ENCODE results near the gene GRIK1.

DNA sequence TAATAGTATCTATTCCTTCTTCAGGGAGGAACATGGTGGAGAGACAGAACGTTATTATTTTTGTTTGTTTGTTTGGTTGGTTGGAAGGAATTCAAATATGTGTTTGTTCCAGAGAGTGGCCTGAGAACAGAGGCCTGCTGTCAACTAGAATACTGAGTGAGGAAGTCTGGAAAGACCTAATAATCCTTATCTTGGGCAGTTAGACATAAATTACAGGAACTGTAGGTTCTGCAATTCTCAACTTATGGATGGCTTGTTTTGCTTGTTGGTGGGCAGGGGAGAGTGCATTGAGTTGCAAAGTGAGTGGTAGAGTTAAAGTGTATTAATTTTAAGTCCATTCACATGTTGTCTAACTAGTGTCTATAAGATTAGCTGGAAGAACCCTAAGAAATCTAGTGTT lies 443.5 kb downstream of the GRIK1 start:
- TF ChIP-seq, protein P1, sequence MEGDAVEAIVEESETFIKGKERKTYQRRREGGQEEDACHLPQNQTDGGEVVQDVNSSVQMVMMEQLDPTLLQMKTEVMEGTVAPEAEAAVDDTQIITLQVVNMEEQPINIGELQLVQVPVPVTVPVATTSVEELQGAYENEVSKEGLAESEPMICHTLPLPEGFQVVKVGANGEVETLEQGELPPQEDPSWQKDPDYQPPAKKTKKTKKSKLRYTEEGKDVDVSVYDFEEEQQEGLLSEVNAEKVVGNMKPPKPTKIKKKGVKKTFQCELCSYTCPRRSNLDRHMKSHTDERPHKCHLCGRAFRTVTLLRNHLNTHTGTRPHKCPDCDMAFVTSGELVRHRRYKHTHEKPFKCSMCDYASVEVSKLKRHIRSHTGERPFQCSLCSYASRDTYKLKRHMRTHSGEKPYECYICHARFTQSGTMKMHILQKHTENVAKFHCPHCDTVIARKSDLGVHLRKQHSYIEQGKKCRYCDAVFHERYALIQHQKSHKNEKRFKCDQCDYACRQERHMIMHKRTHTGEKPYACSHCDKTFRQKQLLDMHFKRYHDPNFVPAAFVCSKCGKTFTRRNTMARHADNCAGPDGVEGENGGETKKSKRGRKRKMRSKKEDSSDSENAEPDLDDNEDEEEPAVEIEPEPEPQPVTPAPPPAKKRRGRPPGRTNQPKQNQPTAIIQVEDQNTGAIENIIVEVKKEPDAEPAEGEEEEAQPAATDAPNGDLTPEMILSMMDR (IDR thresholded peaks at IDR 0.05), result no peak
- TF ChIP-seq POLR2A (IDR thresholded peaks at IDR 0.05), result no peak
